T-helper 22 cell (primary cell): Measurements from ENCODE around the gene KRT82.
"Not testable (repeated sequence)": the region's sequence is repeated elsewhere in the genome, so short reads cannot be mapped to it uniquely, and the experiment has no call there.

Source experiments
- DNase-seq: peaks from one replicate; pipeline ENCODE4 v3.0.0-alpha.2; 2020; ENCODE audit warnings: low read depth

Gene KRT82

GRCh38 chr12:52359621-52360061 is 46.5 kb downstream of the KRT82 start:
- DNase-seq, result no peak

- no peak for DNase-seq
Measured at GRCh38 chr12:52358575-52359350, 47.4 kb downstream of the KRT82 start.

- no peak for DNase-seq
Measured at GRCh38 chr12:52356762-52357580, 49.2 kb downstream of the KRT82 start.

GRCh38 chr12:52356031-52356761 is 49.9 kb downstream of the KRT82 start:
- DNase-seq, result no peak

- DNase-seq, result no peak
Measured at GRCh38 chr12:52355176-52355575, 51.0 kb downstream of the KRT82 start.

GRCh38 chr12:52354200-52354599 is 51.9 kb downstream of the KRT82 start:
- DNase-seq, result no peak

- DNase-seq, result no peak
Measured at GRCh38 chr12:52353766-52354165, 52.4 kb downstream of the KRT82 start.

- DNase-seq, result no peak
Measured at GRCh38 chr12:52352951-52353350, 53.2 kb downstream of the KRT82 start.

GRCh38 chr12:52351196-52352059 is 54.7 kb downstream of the KRT82 start:
- DNase-seq, result peak; percentile 21

GRCh38 chr12:52350786-52351185 is 55.3 kb downstream of the KRT82 start:
- DNase-seq, result no peak

- no peak for DNase-seq
Measured at GRCh38 chr12:52350021-52350620, 56.0 kb downstream of the KRT82 start.

- DNase-seq, result no peak
Measured at GRCh38 chr12:52349196-52349595, 56.9 kb downstream of the KRT82 start.

- no peak for DNase-seq
Measured at GRCh38 chr12:52347551-52348510, 58.3 kb downstream of the KRT82 start.

- DNase-seq, result no peak
Measured at GRCh38 chr12:52347016-52347415, 59.1 kb downstream of the KRT82 start.

- no peak for DNase-seq
Measured at GRCh38 chr12:52346593-52346992, 59.5 kb downstream of the KRT82 start.

- DNase-seq, result not testable (repeated sequence)
Measured at GRCh38 chr12:52345041-52345440, 61.1 kb downstream of the KRT82 start.

- DNase-seq, result no peak
Measured at GRCh38 chr12:52344111-52344510, 62.0 kb downstream of the KRT82 start.
